HL-60 (cell line): Measurements from ENCODE around the gene LPIN1.
A peak's percentile ranks its signal among the peaks of the same experiment; 100 is the strongest.

ENCODE experiments used
- DNase-seq, 2 experiments: peaks; one replicate each; pipeline ENCODE4 v3.0.0-alpha.2; 2010 to 2020; ENCODE audit warnings: low read depth in 1 of 2, low spot score in 1 of 2
- H3K27ac ChIP-seq: fragments of 250-450 bp; sonication (Bioruptor Pico); replicated peaks from 2 replicates; pipeline ENCODE4 v1.5.1; 2020; ENCODE audit warnings: mild to moderate bottlenecking, moderate library complexity
- H3K27me3 ChIP-seq: fragments of 250-450 bp; sonication (Bioruptor Pico); 2 replicates; pipeline ENCODE4 v1.5.1; 2021; ENCODE audit warnings: mild to moderate bottlenecking, moderate library complexity; ENCODE audit not compliant: insufficient read depth, poor library complexity, severe bottlenecking
- H3K4me3 ChIP-seq: replicated peaks from 2 replicates; pipeline ENCODE4 v1.5.1; 2011; ENCODE audit warnings: mild to moderate bottlenecking, control low read depth, low read length; ENCODE audit not compliant: insufficient read depth
- CTCF ChIP-seq: IDR thresholded peaks from one replicate; pipeline ENCODE4 v1.5.1; 2011; ENCODE audit warnings: low read length, control low read depth, inconsistent platforms; ENCODE audit not compliant: insufficient read depth
- GABPA ChIP-seq: IDR thresholded peaks from 2 replicates; pipeline ENCODE4 v1.6.1; 2012; ENCODE audit warnings: low read depth
- POLR2AphosphoS5 ChIP-seq: IDR thresholded peaks from 2 replicates; pipeline ENCODE4 v1.6.1; 2012; ENCODE audit warnings: low read depth
- REST ChIP-seq: IDR thresholded peaks from 2 replicates; pipeline ENCODE4 v1.6.1; 2012; ENCODE audit warnings: low read depth; ENCODE audit not compliant: insufficient replicate concordance
- SPI1 ChIP-seq: IDR thresholded peaks from 2 replicates; pipeline ENCODE4 v1.6.1; 2012; ENCODE audit warnings: low read depth, mild to moderate bottlenecking, borderline replicate concordance

LPIN1 gene

GRCh38 chr2:11768946-11769345 lies 22.5 kb downstream of the LPIN1 start:
- TF ChIP-seq CTCF (no peak), SPI1 (peak; percentile 72)
- Histone ChIP-seq H3K27ac (no peak overlapping the region), H3K27me3 (no peaks in the 10 kb centered on the region), H3K4me3 (no peak overlapping the region)
- DNase-seq = no peak

GRCh38 chr2:11769516-11769915 lies 23.1 kb downstream of the LPIN1 start:
- Histone ChIP-seq H3K27me3 (no peaks in the 10 kb centered on the region), H3K27ac (no peak overlapping the region), H3K4me3 (no peak overlapping the region)
- no peak for DNase-seq
- TF ChIP-seq POLR2AphosphoS5 (no peak), GABPA (no peak), CTCF (no peak), SPI1 (no peak), REST (no peak)

- H3K27ac ChIP-seq = no peak overlapping the region
- H3K27me3 ChIP-seq = no peaks in the 10 kb centered on the region
- H3K4me3 ChIP-seq = no peak overlapping the region
- no peak for DNase-seq
- TF ChIP-seq SPI1 = no peak
- TF ChIP-seq POLR2AphosphoS5 = no peak
- TF ChIP-seq GABPA = no peak
- TF ChIP-seq REST = no peak
- no peak for TF ChIP-seq CTCF
Observed at GRCh38 chr2:11770531-11771188, 24.2 kb downstream of the LPIN1 start.
